Neural cell (in vitro differentiated cells): ENCODE results near the gene VLDLR. TPM values are rescaled to one million over a fixed set of nuclear protein-coding genes. Genes with fewer than 3 reads are reported as not detected.

Experiments used
- H2AFZ ChIP-seq: fragments of 200-600, 300-800 bp; sonication (generic), shearing (Covaris generic); 2 replicates; pipeline ENCODE4 v1.6.0; 2014; ENCODE audit warnings: low read depth, mild to moderate bottlenecking, antibody characterized with exemption, low read length, moderate library complexity
- H3F3A ChIP-seq: fragments of 200-600 bp; shearing (Covaris generic); 2 replicates; pipeline ENCODE4 v1.6.1; 2016; ENCODE audit warnings: mild to moderate bottlenecking, moderate library complexity, mixed read lengths, antibody characterized with exemption, low read length; ENCODE audit not compliant: insufficient read depth, poor library complexity, severe bottlenecking
- H3K27ac ChIP-seq: fragments of 200-600, 300-800 bp; sonication (generic), shearing (Covaris generic); 2 replicates; pipeline ENCODE4 v1.5.1; 2014; ENCODE audit warnings: mild to moderate bottlenecking, low read length, moderate library complexity
- H3K27me3 ChIP-seq: fragments of 300-800, 200-600 bp; sonication (generic), shearing (Covaris generic); 2 replicates; pipeline ENCODE4 v1.6.0; 2014; ENCODE audit warnings: mild to moderate bottlenecking, low read depth, low read length, moderate library complexity; ENCODE audit not compliant: insufficient read depth
- H3K36me3 ChIP-seq: fragments of 300-800, 200-600 bp; sonication (generic), shearing (Covaris generic); 2 replicates; pipeline ENCODE4 v1.5.1; 2014; ENCODE audit warnings: mild to moderate bottlenecking, antibody characterized with exemption, low read length, moderate library complexity; ENCODE audit not compliant: insufficient read depth
- H3K4me2 ChIP-seq: fragments of 300-800, 200-600 bp; sonication (generic), shearing (Covaris generic); 2 replicates; pipeline ENCODE4 v1.6.0; 2014; ENCODE audit warnings: mild to moderate bottlenecking, low read length
- H3K4me3 ChIP-seq: fragments of 300-800, 200-600 bp; sonication (generic), shearing (Covaris generic); 2 replicates; pipeline ENCODE4 v1.5.1; 2014; ENCODE audit warnings: mild to moderate bottlenecking, low read length, moderate library complexity
- H3K79me2 ChIP-seq: fragments of 200-600 bp; shearing (Covaris generic); replicated peaks from 2 replicates; pipeline ENCODE4 v1.6.0; 2014; ENCODE audit warnings: mild to moderate bottlenecking, low read length, moderate library complexity; ENCODE audit not compliant: insufficient read depth
- H3K9ac ChIP-seq: fragments of 300-800, 200-600 bp; sonication (generic), shearing (Covaris generic); 2 replicates; pipeline ENCODE4 v1.6.1; 2016; ENCODE audit warnings: mild to moderate bottlenecking, low read length, mixed read lengths
- H3K9me2 ChIP-seq: fragments of 200-600 bp; shearing (Covaris generic); 2 replicates; pipeline ENCODE4 v1.6.1; 2016; ENCODE audit warnings: mild to moderate bottlenecking, low read length, mixed read lengths; ENCODE audit not compliant: insufficient read depth
- H3K9me3 ChIP-seq: fragments of 200-600, 300-800 bp; sonication (generic), shearing (Covaris generic); 2 replicates; pipeline ENCODE4 v1.6.1; 2016; ENCODE audit warnings: mild to moderate bottlenecking, mixed run types, low read length, moderate library complexity, mixed read lengths
- H4K20me1 ChIP-seq: fragments of 200-600 bp; shearing (Covaris generic); 2 replicates; pipeline ENCODE4 v1.6.1; 2016; ENCODE audit warnings: mild to moderate bottlenecking, mixed run types; ENCODE audit not compliant: insufficient read depth
- EP300 ChIP-seq: fragments of 450-650 bp; conservative IDR thresholded peaks from 2 replicates; pipeline ENCODE4 v1.6.1; 2014; ENCODE audit warnings: antibody characterized with exemption, mild to moderate bottlenecking, moderate library complexity; ENCODE audit not compliant: poor library complexity, severe bottlenecking
- EZH2 ChIP-seq: fragments of 200-600, 300-800 bp; shearing (Covaris generic), sonication (generic); IDR thresholded peaks from 2 replicates; pipeline ENCODE4 v1.6.1; 2014; ENCODE audit warnings: antibody characterized with exemption, low read length, borderline replicate concordance, mild to moderate bottlenecking; ENCODE audit not compliant: insufficient read depth, poor library complexity, severe bottlenecking
- MXI1 ChIP-seq: fragments of 450-650 bp; conservative IDR thresholded peaks from 2 replicates; pipeline ENCODE4 v1.6.1; 2014; ENCODE audit warnings: antibody characterized with exemption, mild to moderate bottlenecking; ENCODE audit not compliant: poor library complexity, severe bottlenecking
- POLR2AphosphoS5 ChIP-seq: IDR thresholded peaks from 2 replicates; pipeline ENCODE4 v1.6.1; 2012
- RAD21 ChIP-seq: fragments of 450-650 bp; conservative IDR thresholded peaks from 2 replicates; pipeline ENCODE4 v1.6.1; 2014; ENCODE audit warnings: antibody characterized with exemption, mild to moderate bottlenecking, moderate library complexity
- SMC3 ChIP-seq: fragments of 450-650 bp; conservative IDR thresholded peaks from 2 replicates; pipeline ENCODE4 v1.6.1; 2014; ENCODE audit warnings: antibody characterized with exemption, mild to moderate bottlenecking, moderate library complexity; ENCODE audit not compliant: poor library complexity
- TAF1 ChIP-seq: IDR thresholded peaks from 2 replicates; pipeline ENCODE4 v1.6.1; 2012; ENCODE audit warnings: low read depth
- polyA plus RNA-seq: library from polyadenylated mRNA; depleted of rRNA; stranded (reverse); fragments of >200 nt; gene quantifications from 2 replicates; pipeline ENCODE4 v1.2.3, GENCODE V29; 2014
- TF ChIP-seq, protein P1 (sequence below): fragments of 450-650 bp; IDR thresholded peaks from 2 replicates; pipeline ENCODE4 v1.5.1; 2014; ENCODE audit warnings: antibody characterized with exemption, mild to moderate bottlenecking, moderate library complexity; ENCODE audit not compliant: poor library complexity, severe bottlenecking
- TF ChIP-seq, protein P2 (sequence below): IDR thresholded peaks from 2 replicates; pipeline ENCODE4 v1.6.1; 2012; ENCODE audit warnings: borderline replicate concordance

The VLDLR gene
- polyA plus RNA-seq, 1 donor from 2014 or later: 62.7 TPM

DNA sequence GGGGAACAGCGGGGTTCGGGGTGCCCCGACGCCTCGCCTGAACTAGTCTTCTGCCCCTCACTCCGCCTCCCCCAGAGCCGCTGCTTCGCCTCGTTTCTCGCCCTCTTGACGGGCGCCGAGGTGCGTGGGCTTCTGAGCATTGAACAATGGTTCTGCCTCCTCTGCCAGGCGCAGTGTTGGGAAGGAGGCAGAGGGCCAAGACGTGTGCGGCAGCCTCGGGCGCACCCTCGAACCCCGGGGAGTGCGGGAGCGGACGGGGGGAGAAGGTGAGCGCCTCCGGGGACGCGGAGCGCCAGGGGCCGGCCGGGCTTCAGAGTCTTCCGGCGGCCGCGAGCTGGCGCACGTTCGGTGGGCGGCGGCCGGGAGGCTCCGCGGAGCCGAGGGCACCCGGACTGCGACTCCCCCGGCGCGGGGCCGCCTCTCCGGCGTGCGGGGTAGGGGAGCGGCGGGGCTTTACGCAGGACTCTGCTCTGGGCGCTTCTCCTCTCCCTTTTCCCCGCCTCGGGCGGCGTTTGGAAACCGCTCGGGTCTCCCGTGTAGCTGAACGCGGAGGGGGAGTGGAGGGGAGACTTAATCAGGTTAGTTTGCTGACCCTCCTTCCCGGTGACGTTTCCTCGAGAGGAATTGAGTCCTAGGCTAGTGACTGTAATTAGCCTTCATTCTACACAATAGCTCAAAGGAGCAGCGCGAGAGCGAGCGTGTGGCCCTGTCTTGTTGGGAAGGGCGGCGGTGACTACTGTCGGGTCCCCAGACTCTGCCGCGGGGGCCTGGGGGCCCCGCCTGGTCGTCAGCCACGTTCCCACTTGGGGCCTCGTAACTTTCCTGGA is 1.1 kb downstream of the VLDLR start:
- H3K27me3 ChIP-seq: no peaks in the 10 kb centered on the region
- peaks cover 4% of the 10 kb centered on the region for H3F3A ChIP-seq
- H3K9me2 ChIP-seq: no peaks in the 10 kb centered on the region
- no peaks in the 10 kb centered on the region for H3K9me3 ChIP-seq
- H3K4me3 ChIP-seq: peak overlapping the region; percentile 86
- no peaks in the 10 kb centered on the region for H3K36me3 ChIP-seq
- H3K27ac ChIP-seq: peak overlapping the region; percentile 86
- H4K20me1 ChIP-seq: peaks cover 4% of the 10 kb centered on the region
- no peak overlapping the region for H2AFZ ChIP-seq
- peaks cover 44% of the 10 kb centered on the region for H3K79me2 ChIP-seq
- TF ChIP-seq SMC3: peak; percentile 45
- TF ChIP-seq, protein P1, sequence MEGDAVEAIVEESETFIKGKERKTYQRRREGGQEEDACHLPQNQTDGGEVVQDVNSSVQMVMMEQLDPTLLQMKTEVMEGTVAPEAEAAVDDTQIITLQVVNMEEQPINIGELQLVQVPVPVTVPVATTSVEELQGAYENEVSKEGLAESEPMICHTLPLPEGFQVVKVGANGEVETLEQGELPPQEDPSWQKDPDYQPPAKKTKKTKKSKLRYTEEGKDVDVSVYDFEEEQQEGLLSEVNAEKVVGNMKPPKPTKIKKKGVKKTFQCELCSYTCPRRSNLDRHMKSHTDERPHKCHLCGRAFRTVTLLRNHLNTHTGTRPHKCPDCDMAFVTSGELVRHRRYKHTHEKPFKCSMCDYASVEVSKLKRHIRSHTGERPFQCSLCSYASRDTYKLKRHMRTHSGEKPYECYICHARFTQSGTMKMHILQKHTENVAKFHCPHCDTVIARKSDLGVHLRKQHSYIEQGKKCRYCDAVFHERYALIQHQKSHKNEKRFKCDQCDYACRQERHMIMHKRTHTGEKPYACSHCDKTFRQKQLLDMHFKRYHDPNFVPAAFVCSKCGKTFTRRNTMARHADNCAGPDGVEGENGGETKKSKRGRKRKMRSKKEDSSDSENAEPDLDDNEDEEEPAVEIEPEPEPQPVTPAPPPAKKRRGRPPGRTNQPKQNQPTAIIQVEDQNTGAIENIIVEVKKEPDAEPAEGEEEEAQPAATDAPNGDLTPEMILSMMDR: no peak
- TF ChIP-seq MXI1: peak; percentile 20
- H3K4me2 ChIP-seq: peak overlapping the region; percentile 69
- peak overlapping the region; percentile 93 for H3K9ac ChIP-seq

DNA sequence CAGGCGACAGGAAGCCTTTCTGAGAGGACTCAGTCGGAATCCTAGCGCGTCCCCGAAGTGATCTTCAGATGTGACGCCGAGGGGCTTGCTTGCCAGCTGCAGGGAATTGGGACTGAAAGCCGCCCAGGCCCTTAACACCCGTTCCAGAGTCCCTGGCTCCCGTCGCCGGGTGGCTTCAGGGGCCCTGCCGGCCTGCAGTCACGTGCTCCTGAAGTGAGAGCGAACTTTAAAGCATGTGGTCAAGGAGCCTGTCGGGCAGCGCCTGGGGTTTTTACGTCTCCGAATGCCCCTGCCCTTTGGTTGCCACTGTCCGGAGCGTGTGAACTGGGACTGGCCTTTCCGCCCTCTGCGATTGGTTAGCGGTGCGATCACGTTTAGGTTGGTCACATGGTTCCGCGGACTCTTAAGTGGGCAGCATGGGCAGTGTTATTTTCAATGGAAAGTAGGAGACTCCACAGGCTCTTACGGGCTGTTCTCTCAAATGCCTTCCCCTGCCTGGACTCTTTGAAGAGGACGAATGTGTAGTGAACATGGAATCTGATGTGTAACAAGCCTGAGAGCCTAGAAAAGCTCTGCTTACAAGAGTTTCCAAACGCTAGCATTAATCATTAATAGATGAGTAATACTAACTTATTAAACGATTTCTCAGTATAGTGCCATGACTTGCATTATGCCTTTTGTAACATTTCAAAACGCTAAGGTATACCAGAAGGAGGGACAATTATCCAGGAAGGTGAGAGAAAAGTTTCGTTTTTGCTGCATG is 1.9 kb downstream of the VLDLR start:
- Histone ChIP-seq H3K4me2 (peak overlapping the region; percentile 69), H3K9me2 (no peaks in the 10 kb centered on the region), H3K9me3 (no peaks in the 10 kb centered on the region), H4K20me1 (peaks cover 4% of the 10 kb centered on the region), H3K36me3 (no peaks in the 10 kb centered on the region), H3K79me2 (peaks cover 44% of the 10 kb centered on the region), H3K9ac (peak overlapping the region; percentile 93), H3K4me3 (peak overlapping the region; percentile 86), H3K27ac (peak overlapping the region; percentile 86), H3F3A (peaks cover 4% of the 10 kb centered on the region), H2AFZ (no peak overlapping the region), H3K27me3 (no peaks in the 10 kb centered on the region)
- TF ChIP-seq, protein P1: no peak
- TF ChIP-seq POLR2AphosphoS5 (no peak), RAD21 (no peak), SMC3 (no peak), TAF1 (peak; percentile 30), EP300 (no peak), MXI1 (peak; percentile 66), EZH2 (no peak)
- TF ChIP-seq, protein P2, sequence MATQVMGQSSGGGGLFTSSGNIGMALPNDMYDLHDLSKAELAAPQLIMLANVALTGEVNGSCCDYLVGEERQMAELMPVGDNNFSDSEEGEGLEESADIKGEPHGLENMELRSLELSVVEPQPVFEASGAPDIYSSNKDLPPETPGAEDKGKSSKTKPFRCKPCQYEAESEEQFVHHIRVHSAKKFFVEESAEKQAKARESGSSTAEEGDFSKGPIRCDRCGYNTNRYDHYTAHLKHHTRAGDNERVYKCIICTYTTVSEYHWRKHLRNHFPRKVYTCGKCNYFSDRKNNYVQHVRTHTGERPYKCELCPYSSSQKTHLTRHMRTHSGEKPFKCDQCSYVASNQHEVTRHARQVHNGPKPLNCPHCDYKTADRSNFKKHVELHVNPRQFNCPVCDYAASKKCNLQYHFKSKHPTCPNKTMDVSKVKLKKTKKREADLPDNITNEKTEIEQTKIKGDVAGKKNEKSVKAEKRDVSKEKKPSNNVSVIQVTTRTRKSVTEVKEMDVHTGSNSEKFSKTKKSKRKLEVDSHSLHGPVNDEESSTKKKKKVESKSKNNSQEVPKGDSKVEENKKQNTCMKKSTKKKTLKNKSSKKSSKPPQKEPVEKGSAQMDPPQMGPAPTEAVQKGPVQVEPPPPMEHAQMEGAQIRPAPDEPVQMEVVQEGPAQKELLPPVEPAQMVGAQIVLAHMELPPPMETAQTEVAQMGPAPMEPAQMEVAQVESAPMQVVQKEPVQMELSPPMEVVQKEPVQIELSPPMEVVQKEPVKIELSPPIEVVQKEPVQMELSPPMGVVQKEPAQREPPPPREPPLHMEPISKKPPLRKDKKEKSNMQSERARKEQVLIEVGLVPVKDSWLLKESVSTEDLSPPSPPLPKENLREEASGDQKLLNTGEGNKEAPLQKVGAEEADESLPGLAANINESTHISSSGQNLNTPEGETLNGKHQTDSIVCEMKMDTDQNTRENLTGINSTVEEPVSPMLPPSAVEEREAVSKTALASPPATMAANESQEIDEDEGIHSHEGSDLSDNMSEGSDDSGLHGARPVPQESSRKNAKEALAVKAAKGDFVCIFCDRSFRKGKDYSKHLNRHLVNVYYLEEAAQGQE: no peak
